ENCODE data around the gene AAK1.

Gene AAK1

DNA sequence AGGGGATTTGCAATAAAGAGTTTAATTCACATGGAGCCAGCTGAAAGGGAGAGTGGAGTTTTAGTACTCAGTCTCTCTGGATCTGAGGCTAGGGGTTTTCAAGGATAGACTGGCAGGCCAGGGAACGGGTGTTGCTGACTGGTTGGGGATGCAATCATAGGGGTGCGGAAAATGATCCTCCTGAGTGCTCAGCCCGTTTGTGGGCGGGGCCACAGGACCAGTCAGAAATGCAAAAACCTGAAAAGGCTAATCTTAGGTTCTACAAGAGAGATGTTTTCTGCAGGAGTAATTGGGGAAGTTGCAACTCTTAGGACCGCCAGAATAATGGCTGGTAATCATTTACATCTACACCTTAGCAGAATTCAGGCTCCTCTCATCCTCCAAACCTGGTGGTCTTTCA, 208.8 kb downstream of the AAK1 start:
- Histone ChIP-seq H3K79me1 (ENCODE audit: low read depth, low read length) (peaks cover 3% of the 10 kb centered on the region), H2AFZ (ENCODE audit: low read length) (no peak overlapping the region), H2BK120ac (ENCODE audit: low read depth, low read length) (no peak overlapping the region), H2BK15ac (ENCODE audit: low read length) (no peak overlapping the region), H3K9ac (ENCODE audit: low read depth, low read length, poor library complexity) (no peak overlapping the region), H3K23ac (ENCODE audit: low read depth, low read length, poor library complexity) (no peak overlapping the region), H3K18ac (ENCODE audit: low read length) (no peak overlapping the region), H3K4me2 (ENCODE audit: insufficient read depth, low read length, poor library complexity, severe bottlenecking) (no peak overlapping the region), H3K36me3 (replicated peaks in 1 of 2; ENCODE audit: control insufficient read depth in 2 of 2, insufficient read depth in 2 of 2, low read length in 2 of 2) (peaks cover 2 to 22% of the 10 kb centered on the region in 2 donors), H2AK5ac (ENCODE audit: low read depth, low read length) (no peak overlapping the region), H3K27me3 (ENCODE audit: control insufficient read depth in 3 of 3, insufficient read depth in 3 of 3, low read depth in 1 of 3, low read length in 3 of 3) (no peaks in the 10 kb centered on the region), H3K9me3 (replicated peaks in 1 of 2; ENCODE audit: control insufficient read depth in 2 of 2, insufficient read depth in 1 of 2, low read depth in 1 of 2, low read length in 2 of 2) (peaks cover 0 to 2% of the 10 kb centered on the region in 2 donors), H3K27ac (replicated peaks; ENCODE audit: low read length) (no peak overlapping the region), H3K4me3 (ENCODE audit: low read length in 2 of 2) (no peak overlapping the region), H2BK12ac (ENCODE audit: low read length) (no peak overlapping the region), H3K4me1 (ENCODE audit: control insufficient read depth in 2 of 2, insufficient read depth in 1 of 2, low read depth in 1 of 2, low read length in 2 of 2) (peaks cover 4% of the 10 kb centered on the region in 2 donors), H3K4ac (ENCODE audit: low read length) (no peak overlapping the region), H3K14ac (ENCODE audit: low read length) (no peak overlapping the region), H4K8ac (ENCODE audit: low read depth, low read length) (no peak overlapping the region), H4K91ac (ENCODE audit: low read depth, low read length, poor library complexity) (no peak overlapping the region), H2BK5ac (ENCODE audit: low read length) (no peak overlapping the region)
- WGBS, 2 donors (ENCODE audit: extremely low coverage in 2 of 2, insufficient read length in 2 of 2, insufficient replicate concordance in 1 of 2) = no CpG with 5 or more reads among the region's 5 CpGs
- no peak for DNase-seq (ENCODE audit: low spot score)

DNA sequence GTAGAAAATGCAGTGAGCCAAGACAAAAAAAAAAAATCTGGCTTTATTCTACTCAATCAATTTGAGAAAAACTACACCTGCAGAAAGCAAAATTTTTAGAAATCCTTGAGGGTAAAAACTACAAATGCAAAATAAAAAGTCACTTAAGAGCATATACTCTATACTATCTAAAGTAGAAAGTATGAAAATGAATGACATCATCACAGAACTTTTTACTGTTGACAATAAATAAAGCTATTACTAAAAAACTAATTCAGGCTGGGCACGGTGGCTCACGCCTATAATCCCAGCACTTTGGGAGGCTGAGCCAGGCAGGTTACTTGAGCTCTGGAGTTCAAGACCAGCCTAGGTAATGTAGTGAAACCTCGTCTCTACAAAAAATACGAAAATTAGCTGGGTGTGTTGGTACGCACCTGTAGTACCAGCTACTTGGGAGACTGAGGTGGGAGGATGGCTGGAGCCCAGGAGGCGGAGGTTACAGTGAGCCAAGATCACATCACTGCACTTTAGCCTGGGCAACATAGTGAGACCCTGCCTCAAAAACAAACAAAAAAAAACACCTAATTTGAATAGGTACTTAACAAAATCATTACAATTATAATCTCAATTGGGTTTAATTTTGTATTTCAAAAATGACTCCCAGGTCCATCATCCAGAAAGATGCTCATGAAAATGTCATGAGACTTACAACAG, 213.9 kb downstream of the AAK1 start:
- Histone ChIP-seq H3K23ac (ENCODE audit: low read depth, low read length, poor library complexity) (no peak overlapping the region), H3K4me2 (ENCODE audit: insufficient read depth, low read length, poor library complexity, severe bottlenecking) (no peak overlapping the region), H2BK120ac (ENCODE audit: low read depth, low read length) (no peak overlapping the region), H3K9me3 (replicated peaks in 1 of 2; ENCODE audit: control insufficient read depth in 2 of 2, insufficient read depth in 1 of 2, low read depth in 1 of 2, low read length in 2 of 2) (no peaks in the 10 kb centered on the region), H3K14ac (ENCODE audit: low read length) (no peak overlapping the region), H3K9ac (ENCODE audit: low read depth, low read length, poor library complexity) (no peak overlapping the region), H3K27me3 (ENCODE audit: control insufficient read depth in 3 of 3, insufficient read depth in 3 of 3, low read depth in 1 of 3, low read length in 3 of 3) (no peaks in the 10 kb centered on the region), H3K79me1 (ENCODE audit: low read depth, low read length) (peaks cover 3% of the 10 kb centered on the region), H2AFZ (ENCODE audit: low read length) (no peak overlapping the region), H2BK15ac (ENCODE audit: low read length) (no peak overlapping the region), H3K4ac (ENCODE audit: low read length) (no peak overlapping the region), H3K18ac (ENCODE audit: low read length) (no peak overlapping the region), H2BK12ac (ENCODE audit: low read length) (no peak overlapping the region), H3K27ac (replicated peaks; ENCODE audit: low read length) (no peak overlapping the region), H3K4me3 (ENCODE audit: low read length in 2 of 2) (no peak overlapping the region), H3K36me3 (replicated peaks in 1 of 2; ENCODE audit: control insufficient read depth in 2 of 2, insufficient read depth in 2 of 2, low read length in 2 of 2) (peaks cover 2 to 62% of the 10 kb centered on the region in 2 donors), H2AK5ac (ENCODE audit: low read depth, low read length) (no peak overlapping the region), H3K4me1 (ENCODE audit: control insufficient read depth in 2 of 2, insufficient read depth in 1 of 2, low read depth in 1 of 2, low read length in 2 of 2) (no peaks in the 10 kb centered on the region), H2BK5ac (ENCODE audit: low read length) (no peak overlapping the region), H4K91ac (ENCODE audit: low read depth, low read length, poor library complexity) (no peak overlapping the region), H4K8ac (ENCODE audit: low read depth, low read length) (no peak overlapping the region)
- no peak for DNase-seq (ENCODE audit: low spot score)
- no CpG with 5 or more reads among the region's 6 CpGs for WGBS, 2 donors (ENCODE audit: extremely low coverage in 2 of 2, insufficient read length in 2 of 2, insufficient replicate concordance in 1 of 2)

DNA sequence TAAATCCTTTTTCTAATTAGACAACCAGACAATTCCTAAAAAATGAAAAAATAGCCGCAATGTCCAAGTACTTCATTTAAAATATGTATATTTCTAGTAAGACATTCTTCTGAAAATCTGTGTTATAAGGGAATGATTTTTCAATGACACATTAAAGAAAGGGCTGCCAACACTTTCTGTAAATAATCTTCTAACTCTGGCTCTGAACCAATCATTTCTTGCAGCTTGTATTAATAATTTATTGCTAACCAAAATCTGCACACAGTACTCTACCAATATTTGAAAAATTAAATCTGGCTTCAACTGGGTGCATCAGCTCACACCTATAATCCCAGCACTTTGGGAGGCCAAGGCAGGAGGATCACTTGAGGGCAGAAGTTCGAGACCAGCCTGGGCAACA, 214.6 kb downstream of the AAK1 start:
- peaks cover 3% of the 10 kb centered on the region for H3K79me1 ChIP-seq (ENCODE audit: low read depth, low read length)
- no peak overlapping the region for H3K27ac ChIP-seq (replicated peaks; ENCODE audit: low read length)
- no peak overlapping the region for H3K9ac ChIP-seq (ENCODE audit: low read depth, low read length, poor library complexity)
- H2BK15ac ChIP-seq (ENCODE audit: low read length) = no peak overlapping the region
- no peak overlapping the region for H2BK5ac ChIP-seq (ENCODE audit: low read length)
- no peak overlapping the region for H3K14ac ChIP-seq (ENCODE audit: low read length)
- H3K4me1 ChIP-seq (ENCODE audit: control insufficient read depth in 2 of 2, insufficient read depth in 1 of 2, low read depth in 1 of 2, low read length in 2 of 2) = no peaks in the 10 kb centered on the region
- no peak overlapping the region for H3K4ac ChIP-seq (ENCODE audit: low read length)
- H2AK5ac ChIP-seq (ENCODE audit: low read depth, low read length) = no peak overlapping the region
- H3K4me3 ChIP-seq (ENCODE audit: low read length in 2 of 2) = no peak overlapping the region
- H4K8ac ChIP-seq (ENCODE audit: low read depth, low read length) = no peak overlapping the region
- no peak overlapping the region for H2AFZ ChIP-seq (ENCODE audit: low read length)
- no peaks in the 10 kb centered on the region for H3K27me3 ChIP-seq (ENCODE audit: control insufficient read depth in 3 of 3, insufficient read depth in 3 of 3, low read depth in 1 of 3, low read length in 3 of 3)
- WGBS, 2 donors (ENCODE audit: extremely low coverage in 2 of 2, insufficient read length in 2 of 2, insufficient replicate concordance in 1 of 2) = no CpG with 5 or more reads among the region's 2 CpGs
- H3K36me3 ChIP-seq (replicated peaks in 1 of 2; ENCODE audit: control insufficient read depth in 2 of 2, insufficient read depth in 2 of 2, low read length in 2 of 2) = peaks cover 2 to 66% of the 10 kb centered on the region in 2 donors
- H2BK12ac ChIP-seq (ENCODE audit: low read length) = no peak overlapping the region
- no peak overlapping the region for H2BK120ac ChIP-seq (ENCODE audit: low read depth, low read length)
- H4K91ac ChIP-seq (ENCODE audit: low read depth, low read length, poor library complexity) = no peak overlapping the region
- no peak overlapping the region for H3K18ac ChIP-seq (ENCODE audit: low read length)
- H3K4me2 ChIP-seq (ENCODE audit: insufficient read depth, low read length, poor library complexity, severe bottlenecking) = no peak overlapping the region
- DNase-seq (ENCODE audit: low spot score) = no peak
- H3K9me3 ChIP-seq (replicated peaks in 1 of 2; ENCODE audit: control insufficient read depth in 2 of 2, insufficient read depth in 1 of 2, low read depth in 1 of 2, low read length in 2 of 2) = no peaks in the 10 kb centered on the region
- no peak overlapping the region for H3K23ac ChIP-seq (ENCODE audit: low read depth, low read length, poor library complexity)

DNA sequence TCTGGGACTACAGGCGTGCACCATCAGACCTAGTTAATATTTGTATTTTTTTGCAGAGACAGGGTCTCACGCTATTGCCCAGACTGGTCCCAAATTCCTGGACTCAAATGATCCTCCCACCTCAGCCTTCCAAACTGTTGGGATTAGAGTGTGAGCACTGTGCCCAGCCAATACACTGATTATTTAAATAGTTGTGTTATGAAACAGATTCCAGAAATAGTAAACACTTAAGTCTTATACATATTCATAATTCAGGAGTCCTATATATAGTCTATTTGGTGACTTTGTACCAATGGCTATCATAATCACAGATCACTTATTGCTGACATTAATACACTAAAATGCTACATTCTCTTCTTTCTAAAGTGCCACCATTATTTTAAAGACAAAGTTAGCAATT, 219.1 kb downstream of the AAK1 start:
- Histone ChIP-seq H3K18ac (ENCODE audit: low read length) (no peak overlapping the region), H3K4me1 (ENCODE audit: control insufficient read depth in 2 of 2, insufficient read depth in 1 of 2, low read depth in 1 of 2, low read length in 2 of 2) (no peaks in the 10 kb centered on the region), H3K23ac (ENCODE audit: low read depth, low read length, poor library complexity) (no peak overlapping the region), H2BK120ac (ENCODE audit: low read depth, low read length) (no peak overlapping the region), H3K79me1 (ENCODE audit: low read depth, low read length) (peaks cover 2% of the 10 kb centered on the region), H2BK5ac (ENCODE audit: low read length) (no peak overlapping the region), H3K27me3 (ENCODE audit: control insufficient read depth in 3 of 3, insufficient read depth in 3 of 3, low read depth in 1 of 3, low read length in 3 of 3) (no peaks in the 10 kb centered on the region), H3K9ac (ENCODE audit: low read depth, low read length, poor library complexity) (no peak overlapping the region), H2AFZ (ENCODE audit: low read length) (no peak overlapping the region), H3K4me3 (ENCODE audit: low read length in 2 of 2) (no peak overlapping the region), H4K8ac (ENCODE audit: low read depth, low read length) (no peak overlapping the region), H2BK12ac (ENCODE audit: low read length) (no peak overlapping the region), H3K27ac (replicated peaks; ENCODE audit: low read length) (no peak overlapping the region), H3K4me2 (ENCODE audit: insufficient read depth, low read length, poor library complexity, severe bottlenecking) (no peak overlapping the region), H3K14ac (ENCODE audit: low read length) (no peak overlapping the region), H3K36me3 (replicated peaks in 1 of 2; ENCODE audit: control insufficient read depth in 2 of 2, insufficient read depth in 2 of 2, low read length in 2 of 2) (peaks cover 2 to 79% of the 10 kb centered on the region in 2 donors), H3K4ac (ENCODE audit: low read length) (no peak overlapping the region), H2BK15ac (ENCODE audit: low read length) (no peak overlapping the region), H4K91ac (ENCODE audit: low read depth, low read length, poor library complexity) (no peak overlapping the region), H3K9me3 (replicated peaks in 1 of 2; ENCODE audit: control insufficient read depth in 2 of 2, insufficient read depth in 1 of 2, low read depth in 1 of 2, low read length in 2 of 2) (no peaks in the 10 kb centered on the region), H2AK5ac (ENCODE audit: low read depth, low read length) (no peak overlapping the region)
- WGBS, 2 donors (ENCODE audit: extremely low coverage in 2 of 2, insufficient read length in 2 of 2, insufficient replicate concordance in 1 of 2) = no CpG with 5 or more reads among the region's 2 CpGs
- no peak for DNase-seq (ENCODE audit: low spot score)

All from neuronal stem cell (in vitro differentiated cells).